GOT3 (cell line): ENCODE measurements around the gene MUL1.

ENCODE experiments used
- DNase-seq: peaks from one replicate; lab custom pipeline; 2025; ENCODE audit warnings: mixed read lengths; lab: John Stamatoyannopoulos, UW

MUL1 gene

DNA sequence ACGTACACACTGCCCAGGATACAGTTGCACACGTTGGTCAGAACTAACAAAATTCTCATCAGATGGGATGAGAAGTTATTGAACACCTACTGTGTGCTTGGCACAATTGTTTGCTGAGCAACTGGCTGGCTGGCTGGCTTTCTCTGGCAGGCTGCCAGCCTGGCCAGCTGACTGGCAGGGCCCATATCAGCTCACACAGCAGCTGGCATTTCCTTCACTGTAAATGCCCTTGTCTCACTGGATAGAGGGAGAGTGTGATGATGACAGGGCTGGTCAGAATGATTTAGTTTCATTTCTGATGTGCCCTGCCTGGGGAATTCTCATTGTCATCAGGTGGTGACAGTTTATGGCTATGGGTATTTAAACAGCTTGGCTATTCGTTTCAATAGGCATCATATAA, 37.8 kb downstream of the MUL1 start:
- no peak for DNase-seq

DNA sequence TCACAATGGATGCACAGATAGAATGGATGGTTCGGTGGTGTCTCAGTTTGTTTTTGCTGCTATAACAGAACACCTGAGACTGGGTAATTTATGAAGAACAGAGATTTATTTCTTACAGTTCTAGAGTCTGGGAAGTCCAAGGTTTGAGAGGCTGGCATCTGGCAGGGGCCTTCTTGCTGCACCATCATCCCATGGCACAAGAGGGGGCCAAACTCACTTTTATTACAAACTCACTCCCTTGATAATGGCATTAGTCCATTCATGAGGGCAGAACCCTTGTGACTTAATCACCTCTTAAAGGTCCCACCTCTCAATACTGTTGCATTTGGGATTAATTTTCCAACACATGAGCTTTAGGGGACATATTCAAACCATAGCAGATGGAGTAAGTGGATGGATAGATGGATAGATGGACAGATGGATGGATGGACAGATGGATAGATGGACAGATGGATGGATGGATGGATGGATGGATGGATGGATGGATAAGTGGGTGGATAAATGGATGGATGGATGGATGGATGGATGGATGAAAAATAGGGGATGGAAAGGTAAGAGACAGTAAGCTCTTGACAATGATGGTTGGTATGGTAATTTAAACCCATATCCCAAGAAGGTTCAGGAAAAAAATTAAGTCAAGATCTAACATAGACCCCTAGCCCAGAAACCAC, 38.4 kb downstream of the MUL1 start:
- DNase-seq, result no peak

DNA sequence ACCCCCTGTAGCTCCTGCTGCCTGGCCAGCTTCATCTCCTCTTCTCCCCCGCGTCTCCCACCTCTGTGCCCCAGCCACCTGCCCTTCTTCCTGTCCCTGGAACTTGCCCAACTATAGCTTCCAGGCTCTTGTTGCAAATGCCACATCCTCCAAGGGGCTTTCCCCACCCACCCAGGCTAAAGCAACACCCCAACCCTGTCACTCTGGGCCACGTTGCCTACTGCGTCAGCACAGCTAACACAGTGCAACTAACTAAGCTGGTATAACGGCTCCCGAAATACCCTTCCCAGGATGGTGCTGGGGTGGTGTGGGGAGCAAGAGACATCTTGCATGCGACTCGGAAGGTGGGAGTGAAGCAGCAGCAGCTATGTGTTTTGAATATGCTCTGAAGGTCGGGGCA, 41.7 kb downstream of the MUL1 start:
- DNase-seq, result no peak

DNA sequence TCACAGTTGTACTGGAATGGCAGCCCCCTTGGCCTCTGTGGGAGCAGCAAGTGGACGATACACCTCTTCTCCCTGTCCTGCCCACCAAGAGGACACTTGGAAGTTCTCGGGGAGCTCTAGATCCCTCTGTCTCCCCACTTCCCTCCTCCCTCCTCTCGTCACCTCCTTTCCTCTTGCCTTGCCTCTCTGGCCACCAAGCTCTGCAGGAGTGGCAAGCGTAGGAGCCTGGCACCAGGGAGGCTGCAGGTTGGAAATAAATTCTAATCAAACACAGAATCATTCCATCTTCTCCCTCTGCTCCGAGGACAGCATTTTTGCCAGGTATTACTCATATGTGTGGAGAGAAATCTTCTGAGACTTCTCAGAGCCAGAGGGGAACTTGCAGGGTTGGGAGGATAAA, 42.8 kb downstream of the MUL1 start:
- DNase-seq, result no peak

DNA sequence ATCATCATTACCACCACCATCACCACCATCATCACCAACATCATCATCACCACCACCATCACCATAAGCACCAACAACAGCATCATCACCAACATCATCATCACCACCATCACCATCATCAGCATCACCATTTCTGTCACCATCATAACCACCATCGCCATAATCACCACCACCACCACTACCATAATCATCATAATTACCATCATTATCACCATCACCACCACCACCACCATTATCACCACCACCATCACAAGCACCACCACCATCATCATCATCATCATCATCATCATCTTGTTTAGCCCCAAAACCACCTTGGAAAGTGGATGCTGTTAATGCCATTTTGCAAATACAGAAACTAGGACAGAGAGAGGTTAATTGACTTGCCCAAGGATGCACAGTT, 44.4 kb downstream of the MUL1 start:
- DNase-seq, result no peak

DNA sequence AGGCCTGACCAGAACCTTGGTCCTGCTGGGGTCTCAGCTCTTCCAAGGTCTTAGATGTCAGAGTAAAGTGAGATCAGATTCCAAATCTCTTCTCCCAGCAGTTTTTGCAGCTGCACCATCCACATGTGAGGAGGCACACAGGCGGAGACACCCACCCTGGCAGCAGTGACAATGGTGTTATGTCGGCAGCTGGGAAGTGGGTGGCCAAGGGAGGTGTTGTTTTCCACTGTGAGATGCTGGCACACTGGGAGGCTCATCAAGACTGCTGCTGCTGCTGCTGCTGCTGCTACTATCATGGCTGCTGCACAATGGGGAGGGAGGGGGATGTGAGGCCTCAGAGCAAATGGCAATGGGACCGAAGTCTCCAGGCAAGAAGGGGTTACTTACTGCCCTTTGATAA, 45.6 kb downstream of the MUL1 start:
- no peak for DNase-seq

DNA sequence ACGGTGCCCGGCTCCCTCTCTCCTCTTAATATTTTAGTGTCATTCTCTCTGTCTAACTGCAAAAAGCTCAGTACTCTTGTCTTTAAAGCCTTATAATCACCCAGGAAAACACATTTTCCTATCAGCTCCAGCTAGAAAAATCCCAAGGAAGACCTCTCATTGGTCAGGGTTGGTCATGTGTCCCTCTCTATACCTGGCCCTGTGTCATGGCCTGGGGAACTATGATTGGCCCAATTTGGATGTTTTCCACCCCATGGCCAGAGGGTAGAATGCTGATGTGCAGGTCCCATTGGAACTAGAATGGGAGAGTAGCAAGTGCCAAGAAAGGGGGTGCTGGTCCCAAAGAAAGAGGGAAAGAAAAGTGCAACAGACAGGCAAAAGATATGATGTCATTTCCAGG, 49.2 kb downstream of the MUL1 start:
- no peak for DNase-seq

DNA sequence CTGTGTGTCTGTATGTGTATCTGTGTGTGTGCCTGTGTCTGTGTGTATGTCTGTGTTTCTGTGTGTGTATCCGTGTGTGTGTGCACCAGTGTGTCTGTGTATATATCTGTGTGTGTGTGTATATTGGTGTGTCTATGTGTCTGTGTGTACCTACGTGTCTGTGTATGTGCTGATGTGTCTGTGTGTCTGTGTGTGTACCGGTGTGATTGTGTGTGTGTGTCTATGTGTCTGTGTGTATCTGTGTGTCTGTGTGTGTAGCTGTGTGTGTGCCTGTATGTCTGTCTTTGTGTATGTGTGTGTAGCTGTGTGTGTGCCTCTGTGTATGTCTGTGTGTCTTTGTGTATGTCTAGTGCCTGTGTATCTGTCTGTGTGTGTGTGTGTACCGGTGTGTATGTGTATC, 53.9 kb downstream of the MUL1 start:
- no peak for DNase-seq

DNA sequence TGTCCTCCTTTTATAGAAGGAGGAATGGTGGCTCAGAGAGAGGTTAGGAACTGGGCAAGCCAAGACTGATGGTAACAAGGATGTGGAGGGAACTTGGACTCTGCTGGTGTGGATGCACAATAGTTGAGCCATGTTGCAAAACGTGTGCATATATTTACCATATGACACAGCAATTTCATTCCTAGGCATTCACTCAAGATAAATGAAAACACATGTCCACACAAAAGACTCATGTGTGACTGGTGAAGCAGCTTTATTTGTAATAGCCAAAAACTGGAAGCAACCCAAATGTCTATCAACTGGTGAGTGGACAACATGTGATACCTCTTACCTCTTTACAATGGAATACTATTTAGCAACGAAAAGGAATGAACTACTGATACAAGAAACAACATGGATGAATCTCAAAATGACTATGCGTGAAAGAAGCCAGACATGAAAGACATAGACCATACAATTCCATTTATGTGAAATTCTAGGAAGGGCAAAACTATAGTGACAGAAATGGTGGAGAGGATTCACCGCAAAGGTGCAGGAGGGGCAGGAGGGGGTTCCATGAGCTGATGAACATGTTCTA, 58.1 kb downstream of the MUL1 start:
- DNase-seq, result no peak
